Amniotic epithelial cell (primary cell): ENCODE results near the gene DDRGK1.
A peak's percentile ranks its signal among the peaks of the same experiment; 100 is the strongest.

ENCODE experiments used
- DNase-seq: peaks from one replicate; pipeline ENCODE4 v3.0.0-alpha.2; 2010; ENCODE audit warnings: low read depth

DDRGK1 gene

DNA sequence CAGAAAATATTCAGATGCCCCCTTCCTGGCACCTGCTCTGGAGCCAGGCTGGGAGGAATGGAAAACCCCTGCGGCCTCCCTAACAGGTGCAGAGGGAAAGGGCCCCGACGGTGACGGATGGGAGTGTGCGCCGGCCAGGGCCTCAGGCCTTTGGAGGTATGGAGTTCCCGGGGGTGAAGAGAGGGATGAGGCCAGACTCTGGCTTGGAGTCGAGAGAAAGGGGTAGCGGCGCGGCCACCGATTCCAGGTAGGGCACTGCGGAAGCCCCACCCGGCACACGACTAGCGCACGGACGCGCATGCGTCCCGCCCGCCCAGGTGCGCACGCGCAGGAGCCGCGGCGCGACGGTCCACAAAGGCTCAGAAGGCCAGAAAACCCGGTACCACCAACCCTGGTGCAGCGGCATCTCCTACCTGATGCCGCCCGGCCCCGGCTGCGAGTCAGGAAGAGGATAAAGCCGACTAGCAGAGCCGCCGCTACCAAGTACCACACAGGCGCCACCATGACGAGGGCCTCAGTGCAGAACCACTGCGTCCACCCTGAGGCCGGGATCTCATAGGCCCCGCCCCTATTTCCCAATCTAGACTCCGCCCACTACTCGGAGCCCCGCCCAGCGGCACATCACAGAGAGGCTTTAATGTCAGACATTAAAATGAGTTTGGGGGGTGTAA lies at the start of gene DDRGK1:
DDRGK1 (minus strand) TSS at position 559 of the 671 bp plus-strand sequence; CDS start at position 504, 55 bp downstream.
- peak; percentile 65 for DNase-seq

DNA sequence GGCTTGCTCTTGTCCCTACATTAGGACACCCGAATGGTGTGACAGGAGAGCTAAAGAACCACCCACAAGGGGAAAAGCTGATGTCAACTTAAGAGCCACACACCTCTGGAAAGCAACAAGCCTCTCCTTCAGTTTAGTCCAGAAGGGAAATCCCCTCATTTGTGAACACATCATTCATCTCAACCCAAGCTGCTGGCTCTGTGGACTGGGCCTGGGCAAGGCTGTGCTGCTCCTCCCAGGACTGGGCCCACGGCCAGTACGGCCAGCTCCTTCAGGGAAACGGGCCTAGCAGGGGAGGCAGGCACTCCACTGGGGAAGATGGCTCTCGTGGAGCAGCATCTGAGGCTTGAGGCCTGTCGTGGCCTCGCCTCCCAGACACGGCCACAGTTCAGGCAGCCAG lies 47.3 kb upstream of the DDRGK1 start:
- DNase-seq: no peak

- no peak for DNase-seq
Measured at GRCh38 chr20:3250091-3250504, 45.6 kb upstream of the DDRGK1 start.

- DNase-seq: no peak
Measured at GRCh38 chr20:3248993-3249347, 44.5 kb upstream of the DDRGK1 start.

DNA sequence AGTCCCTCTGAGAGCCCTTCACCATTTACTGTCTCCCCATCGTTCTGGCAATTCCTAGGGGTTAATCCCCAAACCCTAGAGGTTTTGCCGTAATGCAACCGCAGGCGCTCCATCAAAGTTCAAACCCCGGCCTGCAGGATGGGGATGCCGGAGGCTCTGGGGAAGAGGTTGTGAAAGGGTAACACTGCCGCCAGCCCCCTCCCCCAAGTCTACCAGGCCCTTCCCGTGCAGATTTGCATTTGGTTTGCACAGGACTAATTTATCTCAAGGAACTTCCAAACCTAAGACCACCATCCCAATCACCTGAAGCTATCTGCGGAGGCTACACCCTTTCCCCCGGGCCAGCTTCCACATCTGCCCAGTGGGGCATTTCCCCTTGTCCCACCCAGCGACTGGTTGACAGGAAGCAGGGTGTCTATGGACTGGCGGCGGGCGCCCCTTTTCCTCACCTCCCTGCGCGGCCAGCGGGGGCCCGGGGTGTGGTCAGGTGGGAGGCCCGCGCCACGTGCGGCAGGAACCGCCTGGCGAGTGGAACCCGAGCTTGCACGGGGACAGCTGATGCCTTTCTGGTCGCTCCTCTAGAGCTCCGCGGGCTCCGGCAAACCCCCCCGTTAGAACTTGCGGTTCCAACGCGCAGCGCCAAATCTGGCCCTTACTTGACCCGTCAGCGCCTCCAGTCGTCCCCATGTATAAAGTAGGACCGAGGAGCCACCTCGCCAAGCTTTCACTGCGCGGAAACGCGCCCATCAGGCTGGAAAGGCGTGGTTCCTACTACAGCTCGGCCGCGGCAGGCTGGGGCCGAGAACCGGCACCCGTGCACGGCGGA lies 43.9 kb upstream of the DDRGK1 start:
- DNase-seq: no peak

GRCh38 chr20:3247638-3248037 lies 43.2 kb upstream of the DDRGK1 start:
- no peak for DNase-seq

- no peak for DNase-seq
Measured at GRCh38 chr20:3246682-3247081, 42.2 kb upstream of the DDRGK1 start.

DNA sequence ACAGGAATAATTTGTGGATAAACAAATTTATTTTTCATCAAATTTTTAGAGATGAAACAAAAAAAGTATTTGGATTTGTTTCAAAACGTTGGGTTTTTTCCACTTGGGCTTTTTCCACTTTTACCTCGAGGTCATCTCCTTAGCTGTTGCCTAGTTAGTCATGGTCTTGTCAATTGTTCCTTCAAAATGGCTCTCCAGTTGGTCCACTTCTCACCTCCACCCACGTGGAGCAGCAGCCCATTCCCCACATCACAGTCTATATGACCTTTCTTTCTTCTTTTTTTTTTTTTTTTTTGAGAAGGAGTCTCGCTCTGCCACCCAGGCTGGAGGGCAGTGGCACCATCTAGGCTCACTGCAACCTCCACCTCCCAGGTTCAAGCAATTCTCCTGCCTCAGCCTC lies 41.2 kb upstream of the DDRGK1 start:
- DNase-seq: no peak

DNA sequence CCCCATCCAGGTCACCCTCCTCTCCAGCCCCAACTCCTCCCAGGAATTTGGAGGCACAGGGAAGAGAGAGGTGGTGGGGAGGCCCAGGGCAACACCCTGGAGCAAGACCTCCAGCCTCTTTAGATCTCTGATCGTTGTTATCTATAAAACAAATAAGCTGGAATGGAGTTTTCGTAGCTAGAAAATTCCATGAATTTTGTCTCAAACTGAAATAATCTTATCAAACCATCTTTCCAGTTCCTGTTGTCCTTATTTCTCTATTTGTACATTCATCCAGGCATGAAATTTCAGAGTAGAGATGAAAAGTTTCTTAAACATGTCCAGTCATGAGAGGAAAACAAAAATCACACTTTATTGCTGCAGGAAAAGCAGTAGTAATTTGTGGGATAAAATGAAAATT lies 40.7 kb upstream of the DDRGK1 start:
- DNase-seq: no peak

- DNase-seq: no peak
Measured at GRCh38 chr20:3244613-3245012, 40.1 kb upstream of the DDRGK1 start.

DNA sequence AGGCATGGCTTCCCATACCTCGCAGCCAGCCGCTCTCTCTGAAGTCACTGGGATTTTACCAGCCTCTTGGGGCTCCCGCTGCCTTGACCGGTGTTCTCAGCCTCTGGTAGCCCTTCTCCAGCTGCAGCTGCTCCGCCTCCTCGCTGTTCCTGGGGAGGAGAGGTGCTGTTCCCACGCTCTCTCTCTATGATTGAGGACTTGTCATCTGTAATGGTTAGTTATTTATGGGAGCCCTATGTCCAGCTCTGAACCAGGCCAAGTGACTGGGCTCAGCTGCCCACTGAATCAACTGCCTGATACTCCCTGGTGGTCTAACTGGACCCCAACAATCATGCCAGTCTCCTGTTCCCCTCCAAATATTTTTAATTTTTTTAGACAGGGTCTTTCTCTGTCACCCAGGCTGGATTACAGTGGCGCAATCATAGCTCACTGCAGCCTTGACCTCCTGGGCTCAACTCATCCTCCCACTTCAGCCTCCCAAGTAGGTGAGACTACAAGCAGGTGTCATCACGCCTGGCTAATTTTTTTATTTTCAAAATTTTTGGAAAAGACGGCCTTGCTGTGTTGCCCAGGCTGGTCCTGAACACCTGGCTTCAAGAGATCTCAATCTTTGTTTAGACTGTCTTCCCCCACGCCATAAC lies 39.4 kb upstream of the DDRGK1 start:
- DNase-seq: no peak

DNA sequence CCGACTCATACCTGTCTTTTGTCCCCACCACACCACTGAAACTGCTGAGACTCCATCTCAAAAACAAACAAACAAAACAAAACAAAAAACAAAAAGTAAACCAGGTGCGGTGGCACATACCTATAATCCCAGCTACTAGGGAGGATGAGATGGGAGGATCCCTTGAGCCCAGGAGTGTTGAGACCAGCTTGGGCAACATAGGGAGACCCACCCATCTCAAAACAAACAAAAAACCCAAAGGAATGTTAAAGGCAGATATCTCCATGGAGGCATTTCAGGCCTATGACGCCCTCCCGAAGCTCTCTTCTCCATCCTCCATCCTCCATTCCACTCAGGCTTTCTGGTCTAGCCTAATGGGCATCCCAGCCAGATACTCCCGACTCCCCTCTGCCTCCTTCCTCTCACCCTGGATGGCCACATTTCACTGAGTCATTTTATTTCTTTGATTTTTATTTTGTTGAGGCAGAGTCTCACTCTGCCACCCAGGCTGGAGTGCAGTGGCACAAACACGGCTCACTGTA lies 37.8 kb upstream of the DDRGK1 start:
- no peak for DNase-seq

- DNase-seq: no peak
Measured at GRCh38 chr20:3240776-3241363, 36.4 kb upstream of the DDRGK1 start.

DNA sequence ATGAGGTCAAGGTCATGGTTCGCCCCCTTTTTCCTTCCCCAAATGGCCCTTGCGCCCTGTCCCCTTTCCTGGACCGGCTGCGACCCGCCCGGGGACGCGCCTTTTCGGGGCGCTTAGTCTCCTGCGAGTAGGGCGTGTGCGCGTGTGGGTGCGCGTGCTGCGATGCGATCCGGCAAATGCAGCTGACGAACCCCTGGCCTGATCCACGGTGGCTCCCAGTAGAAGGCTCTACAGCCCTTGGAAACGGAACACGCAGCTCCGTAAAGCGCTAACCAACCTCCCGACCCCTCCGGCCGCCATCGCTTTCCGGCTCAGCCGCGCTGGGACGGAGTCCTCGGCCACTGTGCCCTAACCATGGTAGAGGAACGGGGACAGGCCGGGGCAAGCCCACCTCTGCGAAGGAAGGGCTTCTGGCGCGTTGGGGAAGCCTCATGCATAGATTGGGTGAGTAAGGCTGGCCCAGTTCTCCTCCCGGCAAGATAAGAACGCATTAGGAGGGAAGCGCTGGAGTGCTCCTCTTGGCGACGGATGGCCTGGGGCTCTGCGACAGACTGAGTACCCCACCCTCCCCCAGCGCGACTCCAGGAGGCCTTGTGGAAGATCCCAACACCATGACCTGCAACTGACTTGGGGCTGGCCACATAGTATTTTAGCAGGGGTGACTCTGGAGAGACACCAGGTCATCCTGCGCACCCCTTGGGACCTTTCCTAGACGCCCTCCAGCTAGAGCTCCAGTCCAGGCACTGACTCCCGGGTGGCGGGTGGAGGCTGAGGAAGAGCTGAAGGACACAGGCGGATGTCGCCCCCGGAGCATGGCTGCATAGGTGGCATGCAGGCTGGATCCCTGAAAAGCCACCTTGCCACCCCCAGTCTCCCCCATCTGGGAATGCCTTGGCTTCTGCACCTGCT lies 35.6 kb upstream of the DDRGK1 start:
- DNase-seq: no peak

- peak; percentile 55 for DNase-seq
Measured at GRCh38 chr20:3239026-3239866, 34.8 kb upstream of the DDRGK1 start, which contains the start of gene SLC4A11. SLC4A11 (minus strand) TSS chr20:3239190; CDS start chr20:3239137, 53 bp downstream.

- DNase-seq: no peak
Measured at GRCh38 chr20:3238616-3239025, 34.1 kb upstream of the DDRGK1 start.

GRCh38 chr20:3237958-3238615 lies 33.6 kb upstream of the DDRGK1 start:
- DNase-seq: no peak

DNA sequence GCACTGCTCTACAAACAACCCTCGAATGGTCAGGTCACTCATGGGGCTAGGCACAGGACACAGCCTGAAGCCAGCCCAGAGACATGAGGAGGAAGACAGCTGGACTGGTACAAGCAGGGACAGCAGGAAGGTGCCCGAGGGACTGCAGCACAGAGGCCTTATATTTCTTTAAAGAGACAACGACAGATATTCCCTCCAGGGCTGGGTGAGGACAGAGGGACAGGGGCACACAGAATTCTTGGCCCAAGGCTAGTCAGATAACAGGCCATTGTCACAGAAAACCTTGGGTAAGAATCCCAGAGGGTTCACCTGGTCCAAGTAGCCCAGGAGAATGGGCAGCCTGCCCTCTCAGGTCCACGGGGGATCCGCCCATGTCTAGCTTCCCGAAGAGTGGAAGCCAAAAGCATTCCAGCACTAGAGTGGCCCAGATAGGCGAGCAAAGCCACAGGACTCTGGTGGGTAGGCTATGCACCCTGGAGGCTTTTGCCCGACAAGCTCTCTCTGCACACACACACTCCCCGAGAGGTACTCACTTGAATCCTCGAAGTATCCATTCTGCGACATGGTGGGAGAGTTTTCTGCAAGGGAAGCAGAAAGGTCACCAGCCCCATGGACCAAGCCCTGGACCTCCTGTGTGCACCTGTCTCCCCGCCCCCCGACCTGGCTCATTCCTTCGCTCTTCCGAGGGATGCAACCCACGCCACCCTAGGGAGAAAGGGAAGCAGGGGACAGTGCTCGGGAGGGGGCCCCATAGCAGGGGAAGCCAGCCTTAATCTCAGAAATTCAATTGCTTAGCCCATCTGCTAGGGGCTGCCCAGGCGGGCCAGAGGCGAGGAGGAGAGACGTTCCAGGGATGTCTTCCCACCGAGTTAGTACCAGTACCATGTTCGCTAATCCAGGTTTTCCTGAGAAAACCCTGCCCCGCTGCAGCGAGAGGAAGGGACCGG lies 32.8 kb upstream of the DDRGK1 start:
- DNase-seq: no peak
